DOHH2 (cell line): ENCODE measurements around the gene TEX2.

ENCODE experiments used
- EZH2phosphoT487 ChIP-seq: fragments of 200-600 bp; sonication (generic); IDR thresholded peaks from 2 replicates; pipeline ENCODE4 v1.6.1; 2017; ENCODE audit warnings: borderline replicate concordance, mild to moderate bottlenecking, antibody characterized with exemption, low read length, moderate library complexity, mixed read lengths
- TF ChIP-seq, protein P1 (sequence below): fragments of 200-600 bp; sonication (generic); IDR thresholded peaks from one replicate; pipeline ENCODE4 v1.5.1; 2014; ENCODE audit warnings: antibody characterized with exemption, mild to moderate bottlenecking, low read depth, low read length; ENCODE audit not compliant: poor library complexity, severe bottlenecking

DNA sequence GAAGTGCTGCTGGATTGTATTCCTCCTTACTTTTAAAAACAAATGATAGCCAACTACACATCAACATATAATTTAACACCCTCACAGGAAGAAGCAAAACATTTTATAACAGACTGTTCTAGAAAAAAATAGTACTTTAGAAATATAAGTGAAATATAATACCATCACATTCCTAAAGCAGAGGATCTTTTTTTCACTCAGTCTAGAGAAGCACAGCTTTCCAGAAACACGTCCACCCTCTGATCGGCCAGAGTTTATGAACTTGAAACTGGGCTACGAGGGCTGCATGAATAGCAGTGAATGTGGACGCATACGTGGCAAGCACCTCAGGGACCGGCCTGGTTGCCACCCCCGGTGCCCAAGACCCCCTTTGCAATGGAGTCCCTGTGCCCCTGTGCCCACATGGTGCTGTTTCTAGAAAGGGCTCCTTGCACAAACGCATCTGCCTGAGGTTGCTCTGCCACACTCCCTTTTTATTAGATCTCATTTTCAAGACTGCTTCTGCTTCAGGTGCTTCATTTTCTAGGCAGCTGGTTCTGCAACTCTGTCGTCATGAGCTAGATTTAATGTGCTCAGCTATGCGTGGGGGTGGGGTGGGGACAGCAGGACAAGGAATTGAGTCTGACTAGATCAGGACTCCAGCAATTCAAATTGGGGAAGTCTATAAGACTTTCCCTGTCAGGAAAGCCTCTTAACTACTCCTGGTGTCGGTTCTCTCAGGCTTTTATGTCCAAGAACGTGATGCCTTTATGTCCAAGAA lies 104.0 kb downstream of the TEX2 start:
- TF ChIP-seq, protein P1, sequence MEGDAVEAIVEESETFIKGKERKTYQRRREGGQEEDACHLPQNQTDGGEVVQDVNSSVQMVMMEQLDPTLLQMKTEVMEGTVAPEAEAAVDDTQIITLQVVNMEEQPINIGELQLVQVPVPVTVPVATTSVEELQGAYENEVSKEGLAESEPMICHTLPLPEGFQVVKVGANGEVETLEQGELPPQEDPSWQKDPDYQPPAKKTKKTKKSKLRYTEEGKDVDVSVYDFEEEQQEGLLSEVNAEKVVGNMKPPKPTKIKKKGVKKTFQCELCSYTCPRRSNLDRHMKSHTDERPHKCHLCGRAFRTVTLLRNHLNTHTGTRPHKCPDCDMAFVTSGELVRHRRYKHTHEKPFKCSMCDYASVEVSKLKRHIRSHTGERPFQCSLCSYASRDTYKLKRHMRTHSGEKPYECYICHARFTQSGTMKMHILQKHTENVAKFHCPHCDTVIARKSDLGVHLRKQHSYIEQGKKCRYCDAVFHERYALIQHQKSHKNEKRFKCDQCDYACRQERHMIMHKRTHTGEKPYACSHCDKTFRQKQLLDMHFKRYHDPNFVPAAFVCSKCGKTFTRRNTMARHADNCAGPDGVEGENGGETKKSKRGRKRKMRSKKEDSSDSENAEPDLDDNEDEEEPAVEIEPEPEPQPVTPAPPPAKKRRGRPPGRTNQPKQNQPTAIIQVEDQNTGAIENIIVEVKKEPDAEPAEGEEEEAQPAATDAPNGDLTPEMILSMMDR = no peak
- no peak for TF ChIP-seq EZH2phosphoT487
